ENCODE results near the gene C2CD4B.

C2CD4B gene

GRCh38 chr15:62128916-62129315 is 36.2 kb downstream of the C2CD4B start:
- no peak overlapping the region for H3K4me3 ChIP-seq (ENCODE audit: low read depth, low read length)
- DNase-seq (ENCODE audit: low read depth), result no peak
- TF ChIP-seq CTCF (IDR thresholded peaks at IDR 0.05; ENCODE audit: control insufficient read depth, extremely low read depth, insufficient read depth), result no peak

- no peak for DNase-seq (ENCODE audit: low read depth)
- no peak overlapping the region for H3K4me3 ChIP-seq (ENCODE audit: low read depth, low read length)
- no peak for TF ChIP-seq CTCF (IDR thresholded peaks at IDR 0.05; ENCODE audit: control insufficient read depth, extremely low read depth, insufficient read depth)
These were observed 38.7 kb downstream of the C2CD4B start for GRCh38 chr15:62126364-62126763.

- DNase-seq (ENCODE audit: low read depth), result peak; percentile 63
- peak; percentile 63 for TF ChIP-seq CTCF (IDR thresholded peaks at IDR 0.05; ENCODE audit: control insufficient read depth, extremely low read depth, insufficient read depth)
- H3K4me3 ChIP-seq (ENCODE audit: low read depth, low read length), result no peak overlapping the region
These were observed 39.3 kb downstream of the C2CD4B start for GRCh38 chr15:62125773-62126172.

GRCh38 chr15:62124973-62125303 is 40.1 kb downstream of the C2CD4B start:
- no peak for DNase-seq (ENCODE audit: low read depth)
- no peak for TF ChIP-seq CTCF (IDR thresholded peaks at IDR 0.05; ENCODE audit: control insufficient read depth, extremely low read depth, insufficient read depth)
- no peak overlapping the region for H3K4me3 ChIP-seq (ENCODE audit: low read depth, low read length)

- no peak for TF ChIP-seq CTCF (IDR thresholded peaks at IDR 0.05; ENCODE audit: control insufficient read depth, extremely low read depth, insufficient read depth)
- no peak for DNase-seq (ENCODE audit: low read depth)
- no peak overlapping the region for H3K4me3 ChIP-seq (ENCODE audit: low read depth, low read length)
These were observed 40.7 kb downstream of the C2CD4B start for GRCh38 chr15:62124176-62124972.

GRCh38 chr15:62122249-62122648 is 42.8 kb downstream of the C2CD4B start:
- DNase-seq (ENCODE audit: low read depth), result no peak
- no peak for TF ChIP-seq CTCF (IDR thresholded peaks at IDR 0.05; ENCODE audit: control insufficient read depth, extremely low read depth, insufficient read depth)

More at GRCh38 chr15:62122249-62122648, 42.8 kb downstream of the C2CD4B start:
- H3K4me3 ChIP-seq (ENCODE audit: low read depth, low read length), result no peak overlapping the region
